ENCODE measurements around the gene LHX3. TPM values are rescaled to one million over a fixed set of nuclear protein-coding genes. Genes with fewer than 3 reads are reported as not detected.

LHX3 gene
- polyA plus RNA-seq, 1 of the 3 experiments (the other 2 are of a cell fraction), result not detected

GRCh38 chr9:136208675-136209074, 3.7 kb upstream of the LHX3 start:
- Histone ChIP-seq H2AFZ (ENCODE audit: low read depth) (no peak overlapping the region), H4K20me1 (ENCODE audit: insufficient read depth) (peaks cover 23% of the 10 kb centered on the region), H3K9ac (no peak overlapping the region), H3K9me2 (no peaks in the 10 kb centered on the region), H3F3A (replicated peaks; ENCODE audit: insufficient read depth) (no peaks in the 10 kb centered on the region), H3K27me3 (ENCODE audit: insufficient read depth) (peaks cover 4% of the 10 kb centered on the region; the same call in 1 of the 2 replicates), H3K9me3 (no peaks in the 10 kb centered on the region), H3K4me2 (no peak overlapping the region), H3K36me3 (replicated peaks in 1 of 2; ENCODE audit: control insufficient read depth in 1 of 2, insufficient read depth in 2 of 2, low read length in 1 of 2) (peaks cover 0 to 15% of the 10 kb centered on the region in 2 experiments), H3K79me2 (ENCODE audit: insufficient read depth) (no peaks in the 10 kb centered on the region), H3K4me3 (ENCODE audit: low read depth in 2 of 2, low read length in 1 of 2) (no peak overlapping the region), H3K4me1 (ENCODE audit: control insufficient read depth in 1 of 2, insufficient read depth in 2 of 2, low read depth in 1 of 2, low read length in 1 of 2) (peaks cover 0 to 9% of the 10 kb centered on the region in 2 experiments; a peak in 1 of 4 replicates), H3K27ac (ENCODE audit: low read depth in 2 of 2, low read length in 1 of 2) (no peak overlapping the region)
- POLR2A ChIA-PET, result no interaction called here
- no peak for DNase-seq
- 96% methylated on average over 16 of the region's 17 CpGs for WGBS (ENCODE audit: low lambda C conversion rate)
- CTCF ChIA-PET, result interaction anchor here (0.8 to 4.8 kb wide), 3 partner anchors 10 to 38 kb away, joined by 3 to 32 read pairs (median 16); no protein-coding TSS in a partner anchor
- TF ChIP-seq TCF12 (IDR thresholded peaks at IDR 0.05), result no peak
- TF ChIP-seq GATA2 (CRISPR knock-in tag; IDR thresholded peaks at IDR 0.05), result no peak
- TF ChIP-seq NFIC (IDR thresholded peaks at IDR 0.05; ENCODE audit: borderline replicate concordance), result no peak
- no peak for TF ChIP-seq CHD2 (IDR thresholded peaks at IDR 0.05; ENCODE audit: low read length, partially characterized antibody)
- TF ChIP-seq SIN3A (IDR thresholded peaks at IDR 0.05; ENCODE audit: borderline replicate concordance, low read depth, low read length), result no peak
- TF ChIP-seq RCOR1 (IDR thresholded peaks at IDR 0.05; ENCODE audit: low read length), result no peak
- no peak for TF ChIP-seq SMC3 (IDR thresholded peaks at IDR 0.05; ENCODE audit: low read depth, low read length)
- no peak for TF ChIP-seq JUND (IDR thresholded peaks at IDR 0.05)
- TF ChIP-seq MAX (IDR thresholded peaks at IDR 0.05; ENCODE audit: low read depth), result no peak
- no peak for TF ChIP-seq USF1 (IDR thresholded peaks at IDR 0.05; ENCODE audit: borderline replicate concordance, low read depth)
- no peak for TF ChIP-seq RFX5 (IDR thresholded peaks at IDR 0.05; ENCODE audit: low read length)
- no peak for TF ChIP-seq MEF2A (IDR thresholded peaks at IDR 0.05; ENCODE audit: borderline replicate concordance, low read depth)
- no peak for TF ChIP-seq GABPA (IDR thresholded peaks at IDR 0.05; ENCODE audit: low read depth)

GRCh38 chr9:136207616-136208015, 2.7 kb upstream of the LHX3 start:
- Histone ChIP-seq H3K36me3 (replicated peaks in 1 of 2; ENCODE audit: control insufficient read depth in 1 of 2, insufficient read depth in 2 of 2, low read length in 1 of 2) (peaks cover 0 to 10% of the 10 kb centered on the region in 2 experiments), H4K20me1 (ENCODE audit: insufficient read depth) (peaks cover 24% of the 10 kb centered on the region), H3K4me1 (ENCODE audit: control insufficient read depth in 1 of 2, insufficient read depth in 2 of 2, low read depth in 1 of 2, low read length in 1 of 2) (peaks cover 0 to 9% of the 10 kb centered on the region in 2 experiments; a peak in 1 of 4 replicates), H3K4me3 (ENCODE audit: low read depth in 2 of 2, low read length in 1 of 2) (no peak overlapping the region), H3K79me2 (ENCODE audit: insufficient read depth) (no peaks in the 10 kb centered on the region), H3K9ac (no peak overlapping the region), H3K27me3 (ENCODE audit: insufficient read depth) (peaks cover 11% of the 10 kb centered on the region), H3K9me2 (no peaks in the 10 kb centered on the region), H2AFZ (ENCODE audit: low read depth) (no peak overlapping the region), H3K4me2 (no peak overlapping the region), H3F3A (replicated peaks; ENCODE audit: insufficient read depth) (no peaks in the 10 kb centered on the region), H3K9me3 (no peaks in the 10 kb centered on the region), H3K27ac (ENCODE audit: low read depth in 2 of 2, low read length in 1 of 2) (no peak overlapping the region)
- CTCF ChIA-PET, result interaction anchor here (1.5 to 3.4 kb wide), 4 partner anchors 12 to 37 kb away, joined by 5 to 16 read pairs (median 6); no protein-coding TSS in a partner anchor
- TF ChIP-seq IRF3 (IDR thresholded peaks at IDR 0.05; ENCODE audit: low read depth, low read length), result no peak
- no peak for TF ChIP-seq EP300 (IDR thresholded peaks at IDR 0.05; ENCODE audit: borderline replicate concordance in 1 of 2, low read depth in 1 of 2, low read length in 1 of 2)
- no peak for TF ChIP-seq FOSL2 (IDR thresholded peaks at IDR 0.05; ENCODE audit: borderline replicate concordance, low read depth)
- DNase-seq, result no peak
- 92% methylated on average over 9 of the region's 9 CpGs for WGBS (ENCODE audit: low lambda C conversion rate)
- POLR2A ChIA-PET, result no interaction called here
